ENCODE measurements around the gene CFAP97D2.
"Not testable (repeated sequence)": the region's sequence is repeated elsewhere in the genome, so short reads cannot be mapped to it uniquely, and the experiment has no call there.

CFAP97D2 gene

GRCh38 chr13:114158869-114159666, 20.0 kb upstream of the CFAP97D2 start:
- ATAC-seq = not testable (repeated sequence)

- no peak for ATAC-seq
Measured at GRCh38 chr13:114161028-114161556, 18.0 kb upstream of the CFAP97D2 start.

- peak; percentile 59 to 60 for ATAC-seq
Measured at GRCh38 chr13:114161644-114162532, 17.2 kb upstream of the CFAP97D2 start.

GRCh38 chr13:114162533-114162922, 16.5 kb upstream of the CFAP97D2 start:
- ATAC-seq = no peak

GRCh38 chr13:114164053-114164452, 15.0 kb upstream of the CFAP97D2 start:
- ATAC-seq = no peak

- no peak for ATAC-seq
Measured at GRCh38 chr13:114164681-114165429, 14.2 kb upstream of the CFAP97D2 start.

GRCh38 chr13:114166381-114167131, 12.5 kb upstream of the CFAP97D2 start:
- ATAC-seq = no peak

GRCh38 chr13:114167426-114167825, 11.6 kb upstream of the CFAP97D2 start:
- ATAC-seq = no peak

GRCh38 chr13:114167885-114168284, 11.2 kb upstream of the CFAP97D2 start:
- ATAC-seq = no peak

GRCh38 chr13:114173272-114173671, 5.8 kb upstream of the CFAP97D2 start:
- ATAC-seq = no peak

- ATAC-seq = no peak
Measured at GRCh38 chr13:114173745-114174144, 5.3 kb upstream of the CFAP97D2 start.

- no peak for ATAC-seq
Measured at GRCh38 chr13:114174529-114174961, 4.5 kb upstream of the CFAP97D2 start.

- ATAC-seq = not testable (repeated sequence)
Measured at GRCh38 chr13:114176359-114176902, 2.6 kb upstream of the CFAP97D2 start.

- ATAC-seq = no peak
Measured at GRCh38 chr13:114177245-114178010, 1.6 kb upstream of the CFAP97D2 start.

- no peak for ATAC-seq
Measured at GRCh38 chr13:114185182-114185971, 6.3 kb downstream of the CFAP97D2 start.

GRCh38 chr13:114194853-114195252, 15.8 kb downstream of the CFAP97D2 start:
- peak; percentile 61 to 96 for ATAC-seq

GRCh38 chr13:114196629-114197028, 17.6 kb downstream of the CFAP97D2 start:
- ATAC-seq = no peak

- no peak for ATAC-seq
Measured at GRCh38 chr13:114198556-114198955, 19.5 kb downstream of the CFAP97D2 start.

GRCh38 chr13:114199526-114199925, 20.5 kb downstream of the CFAP97D2 start:
- not testable (repeated sequence) for ATAC-seq

- ATAC-seq = no peak
Measured at GRCh38 chr13:114199954-114200353, 20.9 kb downstream of the CFAP97D2 start.
